Measurements from ENCODE around the gene ABI1. TPM values are rescaled to one million over a fixed set of nuclear protein-coding genes. Genes with fewer than 3 reads are reported as not detected.

The ABI1 gene
- polyA plus RNA-seq, 2 of the 4 experiments (the other 2 are of a cell fraction) = 35.8 to 67.6 TPM

DNA sequence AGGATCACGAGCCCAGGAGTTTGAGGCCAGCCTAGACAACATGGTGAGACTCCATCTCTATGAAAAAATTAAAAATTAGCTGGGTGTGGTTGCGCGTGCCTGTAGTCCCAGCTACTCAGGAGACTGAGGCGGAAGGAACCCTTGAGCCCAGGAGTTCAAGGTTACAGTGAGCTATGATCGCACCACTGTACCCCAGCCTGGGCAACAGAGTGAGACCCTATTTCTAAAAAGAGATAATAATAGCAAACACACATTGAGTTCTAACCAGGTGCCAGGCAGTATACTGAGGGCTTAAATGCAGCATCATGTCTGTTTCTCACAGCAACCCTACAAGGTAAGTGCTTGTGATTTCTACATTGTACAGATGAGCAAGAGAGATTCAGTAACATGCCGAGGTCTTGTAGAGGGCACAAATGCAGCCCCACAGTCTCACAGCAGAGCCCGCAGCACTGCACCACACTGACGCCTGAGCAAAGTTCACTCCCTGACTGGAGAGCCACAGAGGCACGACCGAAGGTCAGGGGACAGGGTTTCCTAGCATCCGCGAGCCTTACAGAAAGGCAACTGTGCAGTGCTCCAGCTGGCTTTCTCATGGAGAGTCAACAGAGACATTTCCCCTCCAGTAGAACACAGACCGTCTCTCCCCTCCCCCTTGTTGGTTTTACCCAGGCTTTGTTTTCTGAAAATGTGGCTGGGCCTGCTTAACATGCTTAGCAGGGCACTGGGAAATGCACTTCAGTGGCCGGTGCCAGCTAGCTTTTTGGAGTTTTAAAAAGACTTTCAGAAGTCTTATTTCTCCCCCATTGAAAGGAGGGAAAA, 126.8 kb downstream of the ABI1 start:
- Histone ChIP-seq H3K9me3 (no peaks in the 10 kb centered on the region), H3K4me3 (no peak overlapping the region), H3K4me1 (0 out of 3 replicates have a peak, but pooled peaks cover 5% of the 10 kb centered on the region), H3K27ac (no peak overlapping the region), H3K4me2 (no peak overlapping the region)
- POLR2A ChIA-PET = no interaction called here
- FAIRE-seq (no peak), ATAC-seq (no peak), DNase-seq (ENCODE audit: low read depth in 1 of 2, low spot score in 1 of 2) (no peak)
- TF ChIP-seq GATA3 (IDR thresholded peaks at IDR 0.05; ENCODE audit: borderline replicate concordance) = no peak
- no peak for TF ChIP-seq MAZ (IDR thresholded peaks at IDR 0.05; ENCODE audit: borderline replicate concordance, low read depth, low read length)
- TF ChIP-seq NR3C1 (IDR thresholded peaks at IDR 0.05) = no peak
- TF ChIP-seq USF2 (IDR thresholded peaks at IDR 0.05) = no peak
- no peak for TF ChIP-seq EHF (CRISPR knock-in tag; IDR thresholded peaks at IDR 0.05)
- TF ChIP-seq FOSL2 (IDR thresholded peaks at IDR 0.05) = no peak
- TF ChIP-seq FOSL2 (CRISPR knock-in tag; IDR thresholded peaks at IDR 0.05) = no peak
- TF ChIP-seq, protein P1, sequence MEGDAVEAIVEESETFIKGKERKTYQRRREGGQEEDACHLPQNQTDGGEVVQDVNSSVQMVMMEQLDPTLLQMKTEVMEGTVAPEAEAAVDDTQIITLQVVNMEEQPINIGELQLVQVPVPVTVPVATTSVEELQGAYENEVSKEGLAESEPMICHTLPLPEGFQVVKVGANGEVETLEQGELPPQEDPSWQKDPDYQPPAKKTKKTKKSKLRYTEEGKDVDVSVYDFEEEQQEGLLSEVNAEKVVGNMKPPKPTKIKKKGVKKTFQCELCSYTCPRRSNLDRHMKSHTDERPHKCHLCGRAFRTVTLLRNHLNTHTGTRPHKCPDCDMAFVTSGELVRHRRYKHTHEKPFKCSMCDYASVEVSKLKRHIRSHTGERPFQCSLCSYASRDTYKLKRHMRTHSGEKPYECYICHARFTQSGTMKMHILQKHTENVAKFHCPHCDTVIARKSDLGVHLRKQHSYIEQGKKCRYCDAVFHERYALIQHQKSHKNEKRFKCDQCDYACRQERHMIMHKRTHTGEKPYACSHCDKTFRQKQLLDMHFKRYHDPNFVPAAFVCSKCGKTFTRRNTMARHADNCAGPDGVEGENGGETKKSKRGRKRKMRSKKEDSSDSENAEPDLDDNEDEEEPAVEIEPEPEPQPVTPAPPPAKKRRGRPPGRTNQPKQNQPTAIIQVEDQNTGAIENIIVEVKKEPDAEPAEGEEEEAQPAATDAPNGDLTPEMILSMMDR (IDR thresholded peaks at IDR 0.05) = no peak
- no peak for TF ChIP-seq BCL3 (IDR thresholded peaks at IDR 0.05)
- no peak for TF ChIP-seq ZFP36 (IDR thresholded peaks at IDR 0.05; ENCODE audit: borderline replicate concordance, partially characterized antibody)
- no peak for TF ChIP-seq RCOR1 (IDR thresholded peaks at IDR 0.05; ENCODE audit: low read depth, low read length)
- no peak for TF ChIP-seq KDM1A (IDR thresholded peaks at IDR 0.05; ENCODE audit: low read depth)
- TF ChIP-seq ZNF302 (CRISPR knock-in tag; IDR thresholded peaks at IDR 0.05) = no peak
- TF ChIP-seq JUN (IDR thresholded peaks at IDR 0.05) = no peak
- no peak for TF ChIP-seq CHD4 (IDR thresholded peaks at IDR 0.05; ENCODE audit: borderline replicate concordance)
- no peak for TF ChIP-seq NPAS2 (CRISPR knock-in tag; IDR thresholded peaks at IDR 0.05; ENCODE audit: borderline replicate concordance)
- no peak for TF ChIP-seq JUNB (IDR thresholded peaks at IDR 0.05)
- no peak for TF ChIP-seq CBX2 (IDR thresholded peaks at IDR 0.05; ENCODE audit: borderline replicate concordance, low read depth)
- CTCF ChIA-PET = interaction anchor here (0.7 to 2.7 kb wide), 4 partner anchors 8 to 626 kb away, joined by 3 to 20 read pairs (median 11); no protein-coding TSS in a partner anchor
- whole genome bisulfite sequencing (ENCODE audit: missing lambda C conversion rate) = 95% methylated on average over 14 of the region's 14 CpGs

- no peaks in the 10 kb centered on the region for H3K9me3 ChIP-seq
- ChIA-PET POLR2A (no interaction called here), CTCF (interaction anchor here (6.7 kb wide), 1 partner anchor 149 kb away, joined by 160 read pairs; no protein-coding TSS in a partner anchor)
- WGBS (ENCODE audit: missing lambda C conversion rate) = 92% methylated on average over 2 of the region's 2 CpGs
- no peak overlapping the region for H3K27ac ChIP-seq
- DNase-seq (ENCODE audit: low read depth in 1 of 2, low spot score in 1 of 2) (no peak), ATAC-seq (no peak), FAIRE-seq (no peak)
- no peak overlapping the region for H3K4me3 ChIP-seq
- TF ChIP-seq, protein P2, sequence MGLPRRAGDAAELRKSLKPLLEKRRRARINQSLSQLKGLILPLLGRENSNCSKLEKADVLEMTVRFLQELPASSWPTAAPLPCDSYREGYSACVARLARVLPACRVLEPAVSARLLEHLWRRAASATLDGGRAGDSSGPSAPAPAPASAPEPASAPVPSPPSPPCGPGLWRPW (IDR thresholded peaks at IDR 0.05) = no peak
- TF ChIP-seq SREBF2 (IDR thresholded peaks at IDR 0.05) (no peak), EHMT2 (IDR thresholded peaks at IDR 0.05; ENCODE audit: low read depth) (no peak), TFCP2L1 (CRISPR knock-in tag; IDR thresholded peaks at IDR 0.05) (no peak), USF2 (IDR thresholded peaks at IDR 0.05) (no peak), PHF8 (IDR thresholded peaks at IDR 0.05; ENCODE audit: borderline replicate concordance, low read depth) (no peak), RAD21 (conservative IDR thresholded peaks at IDR 0.05 in 1 of 2, IDR thresholded peaks at IDR 0.05 in 1 of 2) (no peak), HOXA7 (CRISPR knock-in tag; IDR thresholded peaks at IDR 0.05) (no peak)
- 0 out of 3 replicates have a peak, but pooled peaks cover 5% of the 10 kb centered on the region for H3K4me1 ChIP-seq
- H3K4me2 ChIP-seq = no peak overlapping the region
Observed at GRCh38 chr10:26730552-26730951, 130.2 kb downstream of the ABI1 start.

Measured in A549 (cell line).